ENCODE data around the gene SEZ6.

SEZ6 gene

DNA sequence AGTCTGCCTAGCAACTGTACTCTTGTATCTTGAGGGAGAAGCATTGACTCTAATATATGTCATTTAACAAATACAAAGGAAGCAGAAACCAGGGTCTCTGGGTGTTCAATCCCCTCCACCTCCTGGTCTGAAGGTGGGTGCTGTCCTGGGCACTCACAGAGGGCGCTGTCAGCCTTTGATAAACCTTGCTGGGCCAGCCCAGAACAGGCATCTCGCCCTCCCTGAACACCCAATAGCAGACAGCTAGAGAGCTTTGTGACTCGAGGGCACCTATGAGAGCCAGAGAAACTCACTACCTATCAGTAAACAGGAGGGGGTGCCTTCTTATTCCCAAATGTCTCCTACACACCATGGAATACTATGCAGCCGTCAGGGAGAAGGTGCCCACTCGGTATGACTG, 30.8 kb upstream of the SEZ6 start:
- in situ Hi-C loops (cut with HindIII; ENCODE audit: low sequenced_read_pairs) = no loop called here

GRCh38 chr17:29034510-29034909, 28.7 kb upstream of the SEZ6 start:
- in situ Hi-C loops (cut with HindIII; ENCODE audit: low sequenced_read_pairs) = no loop called here

DNA sequence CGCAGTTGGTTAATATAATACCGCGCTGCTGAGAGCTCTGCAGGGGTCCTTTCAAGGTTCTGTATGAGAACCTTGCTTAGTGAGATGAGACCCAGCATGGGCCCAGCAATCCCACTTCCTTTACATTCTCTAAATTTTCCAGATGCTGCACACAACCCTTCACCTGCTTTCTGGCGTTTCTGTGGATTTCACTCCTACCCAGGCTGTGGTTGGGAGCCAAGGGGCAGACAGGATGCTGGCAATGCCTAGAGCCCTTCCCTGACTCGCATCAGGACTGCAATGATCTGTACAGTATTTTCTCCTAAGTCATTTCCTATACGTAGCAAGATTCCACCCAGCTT, 27.0 kb upstream of the SEZ6 start:
- in situ Hi-C loops (cut with HindIII; ENCODE audit: low sequenced_read_pairs) = no loop called here

DNA sequence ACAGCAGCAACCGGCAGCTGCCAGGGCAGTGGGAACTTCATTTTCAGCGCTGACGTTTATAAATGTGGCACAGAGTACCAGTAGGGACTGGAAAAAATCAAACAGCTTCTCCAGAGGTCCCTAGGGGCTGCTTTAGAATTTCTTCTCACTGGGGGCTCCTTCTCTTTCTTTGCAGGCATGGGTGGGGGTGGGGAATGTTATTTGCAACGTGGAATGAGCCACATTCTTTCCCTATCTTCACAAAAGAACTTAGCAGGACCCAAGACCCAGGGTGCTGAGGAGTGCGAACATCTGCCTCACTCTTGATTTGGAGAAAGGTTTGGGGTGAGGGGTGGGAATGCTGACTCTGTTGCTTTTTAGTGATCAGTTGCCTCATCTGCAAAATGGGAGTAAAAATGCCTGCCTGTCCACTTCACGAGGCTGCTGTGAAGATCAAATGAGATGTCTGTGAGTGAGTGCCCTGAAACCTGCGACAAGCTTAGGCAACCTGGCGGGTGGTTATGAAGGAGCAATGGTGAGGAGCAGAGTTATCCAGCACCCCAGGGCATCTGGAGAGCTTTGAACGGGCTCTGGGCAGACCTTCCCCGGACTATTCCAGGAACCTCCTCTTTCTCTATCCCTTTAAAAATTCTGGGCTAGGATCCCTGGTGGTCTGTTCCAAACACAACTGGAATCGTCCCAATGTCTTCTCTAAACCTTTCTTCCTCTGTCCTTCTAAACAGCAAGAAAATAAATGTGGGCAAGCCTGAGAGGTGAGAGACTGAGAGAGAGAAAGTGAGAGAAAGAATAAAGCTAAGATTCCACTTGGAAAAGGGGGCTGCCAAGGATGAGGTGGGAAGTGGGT, 26.4 kb upstream of the SEZ6 start:
- in situ Hi-C loops (cut with HindIII; ENCODE audit: low sequenced_read_pairs) = no loop called here

DNA sequence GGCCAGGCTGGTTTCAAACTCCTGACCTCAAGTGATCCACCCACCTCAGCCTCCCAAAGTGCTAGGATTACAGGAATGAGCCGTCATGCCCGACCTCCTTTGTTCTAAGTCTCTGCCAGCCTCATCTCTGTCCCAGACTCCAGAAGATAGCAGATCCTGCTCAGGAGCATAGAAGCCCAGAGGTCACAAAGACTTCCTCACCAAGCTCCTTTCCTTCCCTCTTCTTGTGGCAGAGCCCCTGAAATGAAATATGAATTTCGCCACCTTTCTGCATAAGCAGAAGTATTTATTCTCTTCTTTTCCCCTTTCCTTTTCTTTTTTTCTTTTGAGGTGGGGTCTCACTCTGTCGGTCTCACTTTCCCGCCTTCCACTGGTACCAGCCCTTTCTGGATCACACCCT, 25.7 kb upstream of the SEZ6 start:
- in situ Hi-C loops (cut with HindIII; ENCODE audit: low sequenced_read_pairs) = no loop called here

- in situ Hi-C loops (cut with HindIII; ENCODE audit: low sequenced_read_pairs) = no loop called here
These were observed 18.6 kb upstream of the SEZ6 start for GRCh38 chr17:29024316-29024952.

GRCh38 chr17:29022074-29022473, 16.2 kb upstream of the SEZ6 start:
- in situ Hi-C loops (cut with HindIII; ENCODE audit: low sequenced_read_pairs) = no loop called here

DNA sequence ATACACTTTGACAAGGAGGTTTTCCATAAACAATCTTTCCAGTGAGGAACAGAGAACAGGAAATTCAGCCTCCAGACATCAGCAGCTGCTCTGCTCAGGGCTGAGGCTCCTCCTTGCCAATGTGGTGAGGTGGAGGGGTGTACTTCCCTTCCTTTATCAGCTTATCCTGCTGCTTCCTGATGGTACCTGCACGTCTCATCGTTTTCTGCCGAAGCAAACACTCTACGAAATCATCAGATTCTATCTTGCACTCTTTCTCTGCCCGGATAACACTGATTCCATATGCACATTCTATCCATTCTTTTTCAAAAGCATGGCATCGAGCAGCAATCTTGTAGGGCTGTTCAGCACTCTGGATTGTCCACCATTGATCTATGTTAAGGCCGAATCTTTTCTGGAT, 15.4 kb upstream of the SEZ6 start:
- in situ Hi-C loops (cut with HindIII; ENCODE audit: low sequenced_read_pairs) = no loop called here

- in situ Hi-C loops (cut with HindIII; ENCODE audit: low sequenced_read_pairs) = no loop called here
These were observed 14.7 kb upstream of the SEZ6 start for GRCh38 chr17:29020576-29020975.

- in situ Hi-C loops (cut with HindIII; ENCODE audit: low sequenced_read_pairs) = no loop called here
These were observed 13.8 kb upstream of the SEZ6 start for GRCh38 chr17:29019475-29020181.

GRCh38 chr17:29018788-29019474, 13.1 kb upstream of the SEZ6 start:
- in situ Hi-C loops (cut with HindIII; ENCODE audit: low sequenced_read_pairs) = no loop called here

GRCh38 chr17:29016345-29017210, 10.7 kb upstream of the SEZ6 start:
- in situ Hi-C loops (cut with HindIII; ENCODE audit: low sequenced_read_pairs) = no loop called here

DNA sequence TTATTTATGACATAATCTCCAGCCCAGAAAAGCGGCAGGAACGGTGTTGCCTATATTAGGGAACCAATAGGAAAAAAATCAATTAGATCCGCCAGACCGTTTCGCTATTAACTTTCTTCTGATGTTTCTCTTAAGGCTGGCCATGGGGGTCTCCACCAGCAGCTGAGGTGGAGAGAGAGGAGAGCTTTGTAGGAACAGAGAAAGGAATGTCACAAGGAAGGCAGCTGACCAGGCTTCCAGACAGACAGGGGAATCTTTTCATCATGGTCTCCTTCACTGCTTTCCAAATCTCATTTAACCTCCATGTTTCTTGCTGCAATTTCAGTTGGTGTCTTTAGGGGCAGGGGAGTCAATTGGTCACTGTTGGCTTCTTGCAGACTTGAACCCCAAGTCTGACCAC, 8.9 kb upstream of the SEZ6 start:
- in situ Hi-C loops (cut with HindIII; ENCODE audit: low sequenced_read_pairs) = loop anchor here (5.0 kb wide), 1 partner anchor 68 kb away; no protein-coding TSS in a partner anchor

GRCh38 chr17:29012535-29012934, 6.7 kb upstream of the SEZ6 start:
- in situ Hi-C loops (cut with HindIII; ENCODE audit: low sequenced_read_pairs) = loop anchor here (5.0 kb wide), 1 partner anchor 70 kb away; no protein-coding TSS in a partner anchor

- in situ Hi-C loops (cut with HindIII; ENCODE audit: low sequenced_read_pairs) = loop anchor here (5.0 kb wide), 1 partner anchor 72 kb away; no protein-coding TSS in a partner anchor
These were observed 4.8 kb upstream of the SEZ6 start for GRCh38 chr17:29010586-29010985.

DNA sequence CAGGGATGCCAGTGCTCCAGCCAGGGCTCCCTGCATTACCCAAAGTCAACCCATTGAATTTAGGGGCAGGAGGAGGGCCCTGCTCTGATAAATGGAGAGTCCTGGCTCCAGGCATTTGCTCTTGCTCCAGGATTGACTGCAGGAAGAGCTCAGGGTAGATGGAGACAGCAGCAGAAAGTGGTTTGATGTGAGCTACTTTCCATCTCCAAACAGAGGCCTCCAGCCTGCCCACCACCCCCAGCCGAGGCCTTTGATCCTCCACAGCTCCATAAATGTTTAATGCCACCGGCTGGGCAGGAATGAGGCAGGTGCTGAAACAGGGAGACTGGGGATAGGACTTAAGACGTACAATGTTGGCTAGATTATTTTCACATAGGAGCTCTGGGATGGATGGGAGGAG, 4.3 kb upstream of the SEZ6 start:
- in situ Hi-C loops (cut with HindIII; ENCODE audit: low sequenced_read_pairs) = loop anchor here (5.0 kb wide), 1 partner anchor 72 kb away; no protein-coding TSS in a partner anchor

GRCh38 chr17:29008591-29008990, 2.8 kb upstream of the SEZ6 start:
- in situ Hi-C loops (cut with HindIII; ENCODE audit: low sequenced_read_pairs) = no loop called here

- in situ Hi-C loops (cut with HindIII; ENCODE audit: low sequenced_read_pairs) = no loop called here
These were observed 2.1 kb upstream of the SEZ6 start for GRCh38 chr17:29007860-29008455.

DNA sequence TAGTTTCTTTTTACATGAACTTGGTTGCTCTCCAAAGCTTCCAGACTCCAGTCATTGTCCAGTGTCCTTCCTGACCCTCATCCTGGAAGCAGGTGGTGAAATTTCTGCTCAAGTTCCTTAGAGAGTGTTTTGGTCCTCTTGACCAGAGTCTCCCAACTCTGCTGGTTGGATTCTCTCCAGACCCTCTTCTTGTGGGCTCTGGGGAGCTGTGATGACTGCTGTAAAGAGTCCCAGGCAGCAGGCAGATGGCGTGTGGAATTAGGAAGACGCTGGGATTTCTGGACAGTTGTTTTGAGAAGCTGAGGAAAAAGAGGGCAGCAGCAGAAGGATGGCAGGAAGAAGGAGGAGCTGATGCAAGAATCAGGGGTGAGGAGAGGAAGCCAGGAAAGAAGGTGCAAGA, 1.6 kb upstream of the SEZ6 start:
- in situ Hi-C loops (cut with HindIII; ENCODE audit: low sequenced_read_pairs) = no loop called here
